SK-N-MC (cell line): ENCODE measurements around the gene SPTLC2.

ENCODE experiments used
- EZH2 ChIP-seq: fragments of 200-600 bp; sonication (generic); IDR thresholded peaks from one replicate; pipeline ENCODE4 v1.6.1; 2017; ENCODE audit warnings: antibody characterized with exemption
- POLR2AphosphoS5 ChIP-seq: IDR thresholded peaks from 2 replicates; pipeline ENCODE4 v1.6.1; 2012; ENCODE audit warnings: mild to moderate bottlenecking, low read depth, low read length, borderline replicate concordance

GRCh38 chr14:77579780-77580179, 36.7 kb downstream of the SPTLC2 start:
- TF ChIP-seq EZH2 (no peak), POLR2AphosphoS5 (no peak)
